Retinal pigment epithelial cell (primary cell): Measurements from ENCODE around the gene DNAJC7.

ENCODE experiments used
- DNase-seq: peaks from one replicate; pipeline ENCODE4 v3.0.0-alpha.2; 2010; ENCODE audit warnings: low read depth
- H3K4me3 ChIP-seq: 2 replicates; pipeline ENCODE4 v1.5.1; 2011; ENCODE audit warnings: mild to moderate bottlenecking, low read length, control low read depth, moderate library complexity
- CTCF ChIP-seq: conservative IDR thresholded peaks from 2 replicates; pipeline ENCODE4 v1.5.1; 2011; ENCODE audit warnings: low read depth, low read length, control low read depth, inconsistent platforms

Gene DNAJC7

GRCh38 chr17:41956522-41956921, 60.7 kb downstream of the DNAJC7 start:
- no peak overlapping the region for H3K4me3 ChIP-seq
- TF ChIP-seq CTCF, result no peak
- no peak for DNase-seq

GRCh38 chr17:41948762-41949460, 68.3 kb downstream of the DNAJC7 start:
- no peak for DNase-seq
- no peak overlapping the region for H3K4me3 ChIP-seq
- TF ChIP-seq CTCF, result no peak

GRCh38 chr17:41944943-41945342, 72.3 kb downstream of the DNAJC7 start:
- no peak for DNase-seq
- no peak for TF ChIP-seq CTCF
- no peak overlapping the region for H3K4me3 ChIP-seq

- DNase-seq, result no peak
- TF ChIP-seq CTCF, result no peak
These were observed 73.7 kb downstream of the DNAJC7 start for GRCh38 chr17:41943492-41943891.

GRCh38 chr17:41942626-41943373, 74.4 kb downstream of the DNAJC7 start:
- no peak for DNase-seq
- no peak overlapping the region for H3K4me3 ChIP-seq
- no peak for TF ChIP-seq CTCF

More at GRCh38 chr17:41943492-41943891, 73.7 kb downstream of the DNAJC7 start:
- H3K4me3 ChIP-seq, result no peak overlapping the region

GRCh38 chr17:41941168-41941567, 76.1 kb downstream of the DNAJC7 start:
- no peak for DNase-seq
- TF ChIP-seq CTCF, result no peak
- H3K4me3 ChIP-seq, result no peak overlapping the region

- TF ChIP-seq CTCF, result no peak
- no peak overlapping the region for H3K4me3 ChIP-seq
These were observed 77.5 kb downstream of the DNAJC7 start for GRCh38 chr17:41939693-41940090.

More at GRCh38 chr17:41939693-41940090, 77.5 kb downstream of the DNAJC7 start:
- no peak for DNase-seq
